Right lung (tissue), 5 donors: ENCODE results near the gene NFKBIZ. TPM values are rescaled to one million over a fixed set of nuclear protein-coding genes. Genes with fewer than 3 reads are reported as not detected.

Experiments used
- DNase-seq, 2 donors: peaks; one replicate each; pipeline ENCODE4 v3.0.0-alpha.2; 2013
- polyA plus RNA-seq, 5 donors: library from polyadenylated mRNA; unstranded; fragments of 120-200 nt; gene quantifications; one replicate each; pipeline versions ENCODE4 v1.2.1 to v1.2.3, GENCODE V29; 2013; ENCODE audit warnings: inconsistent platforms in 1 of 5, low replicate concordance in 1 of 5; ENCODE audit not compliant: insufficient read length in 5 of 5, insufficient read depth in 1 of 5

Gene NFKBIZ
- polyA plus RNA-seq, 5 donors = 20.5 to 41.2 (median 39.1) TPM

DNA sequence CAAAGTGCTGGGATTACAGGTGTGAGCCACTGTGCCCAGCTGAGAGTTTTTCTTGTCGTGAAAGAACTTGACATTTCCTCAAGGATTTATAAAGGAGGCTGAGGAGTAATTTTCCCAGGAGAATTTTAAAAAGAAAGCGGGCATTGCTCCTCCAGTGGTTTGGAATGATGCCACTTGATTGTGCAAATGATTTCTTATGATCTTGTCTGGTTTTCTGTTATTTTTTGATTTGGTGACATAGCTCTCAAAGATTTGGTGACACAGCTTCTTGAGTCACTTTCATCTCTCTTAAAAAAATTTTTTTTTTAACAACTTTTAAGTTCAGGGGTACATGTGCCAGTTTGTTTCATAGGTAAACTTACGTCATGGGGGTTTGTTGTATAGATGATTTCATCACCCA lies 24.6 kb upstream of the NFKBIZ start:
- no peak for DNase-seq

DNA sequence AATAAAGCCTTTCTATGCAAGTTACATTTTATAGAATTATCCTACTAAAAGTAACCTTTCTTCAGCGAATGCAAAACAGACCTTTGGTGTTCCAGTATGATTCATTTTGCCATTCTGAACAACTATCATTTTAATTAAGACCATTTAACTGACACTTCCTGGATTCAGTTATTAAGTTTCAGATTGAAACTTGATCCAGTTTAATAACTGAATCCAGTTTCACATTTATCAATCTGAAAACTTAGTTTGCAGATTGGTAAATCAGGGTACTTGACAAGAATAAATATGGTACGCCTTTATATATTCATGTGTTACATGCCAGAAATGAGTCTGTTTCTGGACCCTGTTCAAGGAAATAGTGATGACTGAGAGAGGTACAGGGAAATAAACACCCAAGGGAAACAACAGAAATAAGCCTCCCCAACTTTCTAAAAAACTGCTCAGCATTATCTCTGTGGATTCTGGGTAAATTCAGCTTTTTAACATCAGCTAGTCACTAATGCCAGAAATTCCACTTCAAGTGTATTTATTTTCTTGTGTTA lies 23.3 kb upstream of the NFKBIZ start:
- no peak for DNase-seq

DNA sequence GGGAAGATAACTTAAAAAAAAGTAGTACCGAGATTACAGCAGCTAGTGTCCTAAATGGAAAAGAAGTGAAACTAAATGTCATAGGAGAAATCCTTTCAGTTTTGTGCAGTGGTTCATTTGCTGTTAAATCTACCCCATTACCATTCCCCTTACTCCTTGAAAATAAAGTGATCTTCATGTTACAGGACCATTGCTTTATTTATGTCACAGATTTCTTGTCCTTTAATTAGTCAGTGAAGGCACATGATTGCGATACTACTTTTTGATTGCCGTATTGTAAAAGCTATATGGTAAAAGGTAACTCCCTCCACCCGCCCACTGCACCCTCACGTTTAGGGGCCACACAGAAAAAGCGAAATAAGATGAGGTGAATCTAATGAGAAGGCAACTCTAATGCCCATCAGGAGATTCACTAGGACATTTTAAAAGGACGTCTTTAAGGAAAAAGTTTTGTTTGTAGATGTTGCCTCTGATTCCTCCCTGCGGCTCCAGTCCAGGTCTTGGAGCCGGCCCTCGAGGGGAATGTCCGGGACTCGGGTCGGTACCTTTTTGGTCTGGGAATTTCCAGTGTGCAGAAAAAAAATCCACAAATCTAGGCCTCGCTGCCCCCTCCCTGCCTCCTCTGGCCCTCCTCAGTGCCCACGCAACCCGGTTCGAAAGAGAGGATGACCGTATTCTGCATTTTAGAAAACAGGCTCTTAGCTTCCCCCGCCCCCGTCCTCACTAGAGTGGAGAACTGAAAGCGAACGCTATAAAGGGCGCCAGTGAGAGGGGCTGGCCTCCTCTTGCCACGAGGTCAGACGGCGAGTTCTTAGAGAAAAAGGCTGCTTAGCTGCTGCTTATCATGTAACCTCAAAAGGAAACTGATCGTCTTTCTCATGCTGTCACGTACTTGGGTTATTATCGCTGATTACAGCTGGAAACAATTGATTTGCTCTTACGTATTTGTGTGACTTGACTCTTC lies 21.8 kb upstream of the NFKBIZ start:
- peak; percentile 79 to 84 for DNase-seq

DNA sequence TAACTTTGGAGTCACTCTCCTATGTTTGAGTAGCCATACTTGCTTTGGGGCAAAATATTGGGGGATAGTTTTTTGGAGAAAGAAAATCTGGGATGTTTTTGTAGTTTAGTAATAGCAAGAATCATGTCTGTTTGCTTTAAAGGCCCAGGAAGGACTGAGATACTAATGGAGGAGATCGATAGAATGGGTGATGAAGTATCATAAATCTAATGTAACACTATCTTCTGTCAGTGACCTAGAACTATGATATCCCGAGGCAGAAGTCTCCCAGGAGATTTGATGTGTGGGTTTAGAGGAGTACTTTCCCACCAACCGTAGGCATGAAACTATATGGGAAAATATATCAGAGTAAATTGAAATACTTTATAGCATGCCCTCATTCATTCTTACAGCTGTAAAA lies 21.0 kb upstream of the NFKBIZ start:
- no peak for DNase-seq

DNA sequence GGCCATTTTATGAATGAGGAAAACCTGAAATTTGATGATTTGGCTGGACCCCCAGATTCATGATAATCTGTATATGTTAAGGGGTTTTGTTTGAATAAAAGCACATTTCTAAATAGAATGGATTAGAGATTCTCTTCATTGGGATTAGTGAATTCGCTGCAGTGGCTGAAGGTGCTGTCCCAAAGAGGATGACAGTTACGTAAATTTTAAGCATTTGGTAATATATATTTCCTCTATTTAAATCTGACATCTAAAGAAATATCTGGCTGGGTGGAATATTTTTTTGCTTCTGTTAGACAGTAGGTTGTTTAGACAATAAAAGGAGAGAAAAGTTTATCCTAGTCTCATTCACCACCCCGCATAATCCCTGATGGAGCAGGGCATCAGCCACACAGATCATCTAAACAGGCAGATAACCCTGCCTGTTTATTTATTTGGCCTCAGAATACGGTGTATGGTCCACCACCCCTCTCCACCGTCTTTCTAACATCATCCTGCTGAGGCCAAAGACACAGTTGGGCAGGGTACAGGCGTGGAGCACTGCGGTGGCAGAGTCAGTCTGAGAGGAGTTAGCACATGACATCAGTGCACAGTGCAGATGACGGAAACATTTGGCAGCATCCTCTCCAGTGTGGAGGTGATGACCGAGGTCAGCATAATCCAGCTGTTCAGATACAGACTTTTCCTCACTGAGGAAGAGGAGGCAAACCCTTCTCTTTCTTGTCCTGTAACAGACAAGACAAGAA lies 20.4 kb upstream of the NFKBIZ start:
- peak in 1 of 2 donors; percentile 65 for DNase-seq

DNA sequence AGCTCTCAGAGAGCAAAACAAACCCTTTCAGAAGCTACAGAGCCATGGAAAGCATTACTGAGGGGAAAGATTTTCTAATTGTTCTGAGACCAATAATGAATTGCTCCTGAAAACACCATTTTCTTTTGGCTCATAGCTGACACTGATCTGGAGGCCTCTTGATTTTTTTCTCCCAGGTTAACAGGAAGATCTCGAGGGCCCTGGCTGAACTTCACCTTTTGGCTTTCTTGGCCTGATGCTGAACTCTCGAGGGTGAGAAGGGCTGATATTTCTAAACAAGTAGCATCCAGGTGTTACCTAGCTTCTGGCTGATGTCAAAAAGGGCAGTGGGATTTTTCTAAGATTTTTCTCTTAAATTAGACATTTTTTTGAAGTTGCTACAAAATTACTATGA lies 19.9 kb upstream of the NFKBIZ start:
- DNase-seq = no peak

DNA sequence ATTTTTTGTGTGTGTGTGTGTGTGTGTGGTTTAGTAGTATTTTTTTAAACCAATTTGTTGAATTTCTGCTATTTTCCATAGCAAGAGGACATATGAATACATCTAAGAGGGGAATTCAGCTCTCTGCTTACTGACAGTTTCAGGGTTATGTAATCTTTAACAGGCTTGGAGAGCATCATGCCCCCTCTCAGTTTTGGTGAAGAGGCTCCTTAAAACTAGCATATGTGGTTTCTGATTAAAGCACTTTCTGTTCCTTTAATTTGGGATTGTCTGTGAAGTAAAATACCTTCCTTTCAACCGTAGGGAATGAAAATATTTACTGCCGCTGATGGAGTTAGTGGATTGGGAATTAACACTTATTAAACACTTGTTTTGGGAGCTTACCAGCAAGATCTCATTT lies 19.4 kb upstream of the NFKBIZ start:
- no peak for DNase-seq

DNA sequence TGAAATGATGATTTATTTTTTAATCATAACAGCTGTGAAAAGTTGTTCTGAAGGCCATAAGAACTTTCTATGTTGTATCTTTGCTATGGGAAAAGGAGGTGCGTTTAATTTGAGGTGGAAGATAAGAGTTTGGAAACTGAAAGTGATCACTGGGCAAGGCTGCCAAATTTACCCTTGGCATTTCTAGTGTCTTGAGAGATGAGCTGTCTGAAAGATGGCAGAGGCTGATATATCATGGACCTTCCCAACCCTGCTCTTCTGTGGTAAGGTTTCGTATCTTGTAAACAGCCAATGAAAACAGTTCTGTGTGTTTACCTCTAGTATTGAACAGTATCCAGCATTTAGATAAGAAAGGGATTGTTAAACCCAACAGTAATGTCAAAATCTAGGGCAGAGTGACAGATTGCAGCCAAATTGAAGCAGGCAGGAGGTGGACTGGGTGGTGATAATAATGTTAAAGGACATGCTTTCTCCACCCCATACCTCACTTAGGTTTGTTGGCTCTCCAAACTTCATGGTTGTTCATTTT lies 15.8 kb upstream of the NFKBIZ start:
- no peak for DNase-seq

DNA sequence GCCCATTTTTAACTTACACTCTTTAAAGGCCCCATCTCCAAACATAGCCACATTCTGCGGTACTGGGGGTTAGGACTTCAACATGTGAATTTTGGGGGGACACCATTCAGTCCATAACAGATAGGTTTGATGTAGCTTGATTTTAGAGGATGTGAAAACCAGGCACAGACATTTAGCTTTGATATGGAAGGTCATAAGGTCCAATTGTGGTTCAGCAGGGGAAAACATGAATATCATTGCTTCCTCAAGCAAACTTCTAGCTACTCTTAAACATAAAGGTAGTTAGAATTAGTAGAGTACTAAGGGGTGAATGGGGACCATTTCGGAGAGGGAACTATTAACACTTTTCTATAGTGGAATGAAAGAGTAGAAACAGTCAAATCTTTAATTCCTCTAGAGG lies 13.6 kb upstream of the NFKBIZ start:
- DNase-seq = no peak

DNA sequence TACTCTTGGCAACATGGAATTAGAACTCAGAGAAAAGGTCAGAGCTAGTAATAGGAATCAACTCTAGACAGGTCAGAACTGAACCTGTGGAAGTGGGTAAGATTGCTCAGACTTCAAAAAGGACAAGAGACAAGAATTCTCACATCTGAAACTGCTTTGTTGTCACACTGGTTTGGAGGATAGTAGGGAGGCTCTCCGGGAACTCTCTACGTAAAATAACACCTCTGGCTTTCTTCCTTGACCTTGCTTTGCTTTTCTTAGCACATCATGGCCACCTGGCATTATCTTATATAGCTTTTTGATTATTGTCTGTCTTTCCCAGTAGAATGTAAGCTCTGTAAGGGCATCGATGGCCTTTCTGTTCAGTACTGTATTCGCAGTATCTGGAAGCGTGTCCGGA lies 13.2 kb upstream of the NFKBIZ start:
- no peak for DNase-seq

DNA sequence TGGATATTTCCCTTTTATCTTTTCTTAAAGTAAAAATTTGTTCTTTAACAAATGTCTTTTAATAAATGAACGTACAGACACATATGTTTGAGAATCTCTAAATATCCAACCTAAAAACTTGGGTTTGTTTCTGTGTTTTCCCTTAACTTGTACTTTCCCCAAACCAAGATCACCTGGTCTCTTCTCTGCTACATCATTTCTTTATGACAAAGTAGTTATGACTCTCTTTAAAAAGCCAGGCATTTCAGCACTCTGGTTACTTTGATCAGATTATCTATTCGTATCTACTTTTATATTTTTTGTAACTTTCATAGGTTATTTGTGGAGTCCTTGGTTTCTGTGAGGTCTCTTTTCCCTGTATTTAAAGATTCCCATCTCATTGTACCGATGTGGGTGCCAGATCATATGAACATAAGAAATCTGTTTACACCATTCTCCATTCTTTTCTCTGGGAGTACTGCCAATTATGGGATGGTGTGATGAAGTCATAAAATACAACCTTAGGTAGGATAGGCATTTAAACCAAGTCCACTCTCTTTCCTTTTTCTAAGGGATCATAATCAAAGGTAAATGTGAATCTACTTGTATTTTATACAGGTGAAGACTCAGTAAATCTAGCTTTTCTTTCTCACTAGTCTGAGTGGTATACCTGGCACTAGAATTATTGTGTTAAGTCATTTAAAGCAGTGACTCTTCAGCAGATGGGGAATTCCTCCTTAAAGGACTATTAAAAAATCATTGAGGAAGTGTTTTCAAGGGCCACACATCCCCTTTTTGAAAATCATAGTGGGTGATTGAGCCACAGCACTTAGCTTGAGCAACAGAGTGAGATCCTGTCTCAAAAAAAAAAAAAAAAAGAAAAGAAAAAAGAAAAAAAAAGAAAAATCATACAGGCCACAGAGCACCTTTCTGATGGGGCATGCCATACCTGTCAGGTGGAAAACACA lies 12.4 kb upstream of the NFKBIZ start:
- no peak for DNase-seq

DNA sequence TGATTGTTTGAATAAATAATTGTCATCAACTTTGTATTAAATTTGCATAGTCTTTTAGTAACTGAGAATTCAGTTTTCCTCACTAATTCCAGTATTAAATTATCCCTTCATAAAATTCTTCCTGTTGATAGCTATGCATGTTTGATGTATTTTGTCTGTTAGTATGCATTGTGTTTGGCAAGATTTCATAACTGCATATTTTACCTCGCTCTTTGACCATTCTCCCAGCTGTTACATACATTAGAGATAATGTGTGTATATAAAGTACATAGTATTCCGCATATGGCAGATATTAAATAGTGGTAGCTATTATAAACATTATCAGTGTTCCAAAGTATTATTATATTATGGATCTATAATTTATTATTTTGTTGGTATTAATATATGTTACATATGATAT lies 10.6 kb upstream of the NFKBIZ start:
- no peak for DNase-seq

DNA sequence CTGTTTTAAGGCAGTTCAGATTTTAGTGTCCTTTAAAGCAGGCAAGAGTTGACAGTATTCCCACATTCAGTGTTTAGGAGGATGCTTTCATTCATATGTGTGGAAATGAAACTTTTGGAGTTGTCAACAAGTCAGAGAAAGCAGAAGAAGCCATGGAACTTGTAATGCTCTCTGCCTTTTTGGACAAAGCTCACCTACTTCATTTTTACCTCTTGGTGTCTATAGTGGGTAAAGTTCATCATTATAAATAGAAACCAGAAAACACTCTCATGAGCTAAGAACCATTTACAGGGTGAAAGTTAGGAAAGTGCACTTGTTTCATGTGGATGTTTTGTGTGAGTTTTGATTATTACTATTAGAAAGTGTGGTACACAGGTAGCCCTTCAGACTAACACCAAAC lies 9.2 kb upstream of the NFKBIZ start:
- DNase-seq = no peak

DNA sequence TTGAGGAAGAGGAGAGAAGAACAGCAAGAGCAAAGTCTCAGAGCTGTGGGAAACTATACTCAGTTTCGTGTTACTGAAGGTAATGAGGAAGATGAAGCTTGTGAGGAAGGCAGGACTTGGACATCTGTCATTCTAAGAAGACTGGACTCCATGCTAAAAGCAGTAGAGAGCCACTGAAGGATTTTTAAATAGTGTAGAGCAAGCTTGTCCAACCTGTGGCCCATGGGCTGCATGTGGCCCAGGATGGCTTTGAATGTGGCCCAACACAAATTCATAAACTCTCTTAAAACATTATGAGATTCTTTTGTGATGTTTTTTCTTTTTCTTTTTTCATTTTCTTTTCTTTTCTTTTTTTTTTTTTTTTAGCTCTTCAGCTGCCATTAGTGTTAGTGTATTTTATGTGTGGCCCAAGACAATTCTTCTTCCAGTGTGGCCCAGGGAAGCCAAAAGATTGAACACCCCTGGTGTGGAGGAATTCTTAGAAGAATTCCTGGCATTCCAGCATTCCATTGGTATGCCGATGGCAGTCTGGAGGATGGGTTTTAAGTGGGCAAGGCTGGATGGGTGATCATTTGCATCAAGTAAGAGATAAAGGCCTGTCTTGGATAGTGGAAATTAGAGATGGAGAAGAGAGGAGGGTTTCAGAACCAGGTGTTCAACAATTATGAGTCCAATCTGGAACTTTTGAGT lies 6.9 kb upstream of the NFKBIZ start:
- no peak for DNase-seq

DNA sequence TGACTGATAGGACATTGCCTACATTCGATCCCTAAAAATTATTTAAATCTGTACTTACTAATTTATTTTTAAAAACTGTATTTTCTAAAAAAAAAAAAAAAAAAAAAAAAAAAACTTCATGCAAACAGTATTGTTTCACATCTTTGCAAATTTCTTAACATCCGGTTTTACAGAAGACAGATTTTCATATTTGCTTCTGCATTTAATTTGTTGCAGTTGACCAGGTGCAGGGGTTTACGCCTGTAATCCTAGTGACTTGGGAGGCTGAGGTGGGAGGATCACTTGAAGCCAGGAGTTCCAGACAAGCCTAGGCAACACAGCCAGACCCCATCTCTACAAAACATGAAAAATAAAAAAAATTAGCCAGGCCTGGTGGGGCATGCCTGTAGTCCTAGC lies 6.4 kb upstream of the NFKBIZ start:
- no peak for DNase-seq

DNA sequence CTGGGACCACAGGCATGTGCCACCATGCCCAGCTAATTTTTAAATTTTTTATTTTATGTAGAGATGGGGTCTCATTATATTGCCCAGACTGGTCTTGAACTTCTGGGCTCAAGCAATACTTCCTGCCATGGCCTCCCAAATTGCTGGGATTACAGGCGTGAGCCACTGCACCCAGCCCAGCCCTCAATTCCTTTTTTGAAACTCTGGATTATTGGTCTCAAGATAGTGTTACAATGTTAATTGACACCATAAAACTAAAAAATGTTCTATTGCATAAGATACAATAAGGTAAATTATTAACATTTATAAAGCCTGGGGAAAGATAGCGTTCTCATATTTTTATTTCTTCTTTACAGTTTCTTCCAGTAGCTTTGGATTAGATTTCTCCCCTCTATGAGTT lies 3.9 kb upstream of the NFKBIZ start:
- no peak for DNase-seq

DNA sequence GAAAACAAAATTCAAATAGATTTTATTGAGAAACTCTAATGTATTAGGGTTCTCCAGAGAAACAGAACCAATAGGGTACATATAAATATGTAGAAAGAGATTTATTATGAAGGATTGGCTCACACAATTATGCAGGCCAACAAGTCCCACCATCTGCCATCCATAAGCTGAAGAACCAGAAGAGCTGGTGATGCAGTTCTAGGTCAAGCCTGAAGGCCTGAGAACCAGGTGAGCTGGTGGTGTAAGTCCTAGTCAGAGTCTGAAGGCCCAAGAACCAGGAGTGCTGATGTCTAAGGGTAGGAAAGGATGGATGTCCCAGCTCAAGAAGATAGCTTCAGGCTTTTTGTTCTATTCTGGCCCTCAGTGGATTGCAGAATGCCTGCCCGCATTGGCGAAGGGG lies 2.6 kb upstream of the NFKBIZ start:
- no peak for DNase-seq

DNA sequence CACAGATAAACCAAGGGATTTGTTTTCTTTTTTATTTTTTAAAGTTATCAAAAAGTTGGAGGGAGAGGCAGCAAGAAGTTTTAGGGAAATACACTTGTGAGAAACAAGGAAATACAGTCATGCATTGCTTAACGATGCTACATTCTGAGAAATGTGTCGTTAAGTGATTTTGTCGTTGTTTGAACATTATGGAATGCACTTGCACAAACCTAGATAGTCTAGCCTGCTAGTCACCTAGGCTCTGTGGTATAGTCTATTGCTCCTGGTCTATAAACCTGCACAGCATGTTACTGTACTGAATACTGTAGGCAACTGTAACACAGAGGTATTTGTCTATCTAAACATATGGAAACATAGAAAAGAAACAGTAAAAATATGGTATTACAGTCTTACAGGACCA lies 2.0 kb upstream of the NFKBIZ start:
- no peak for DNase-seq

DNA sequence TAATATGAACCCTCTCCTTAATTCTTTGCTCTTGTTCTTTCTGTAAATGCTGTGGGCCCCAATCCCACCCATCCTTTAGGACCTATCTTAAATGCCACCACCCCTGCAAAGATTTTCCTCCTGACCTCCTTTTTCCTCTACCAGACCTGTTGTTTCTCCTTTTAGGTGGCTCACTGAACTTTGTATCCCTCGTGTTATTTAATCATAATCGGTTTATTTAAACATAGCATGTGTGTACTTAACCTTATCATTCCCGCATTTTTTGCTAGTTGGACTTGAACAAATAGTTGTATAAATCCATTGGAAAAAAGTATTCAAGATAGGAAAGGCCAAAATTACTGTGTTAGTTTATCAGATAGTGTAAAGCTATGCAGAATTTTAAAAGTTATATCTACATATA lies 988 bp upstream of the NFKBIZ start:
- no peak for DNase-seq

DNA sequence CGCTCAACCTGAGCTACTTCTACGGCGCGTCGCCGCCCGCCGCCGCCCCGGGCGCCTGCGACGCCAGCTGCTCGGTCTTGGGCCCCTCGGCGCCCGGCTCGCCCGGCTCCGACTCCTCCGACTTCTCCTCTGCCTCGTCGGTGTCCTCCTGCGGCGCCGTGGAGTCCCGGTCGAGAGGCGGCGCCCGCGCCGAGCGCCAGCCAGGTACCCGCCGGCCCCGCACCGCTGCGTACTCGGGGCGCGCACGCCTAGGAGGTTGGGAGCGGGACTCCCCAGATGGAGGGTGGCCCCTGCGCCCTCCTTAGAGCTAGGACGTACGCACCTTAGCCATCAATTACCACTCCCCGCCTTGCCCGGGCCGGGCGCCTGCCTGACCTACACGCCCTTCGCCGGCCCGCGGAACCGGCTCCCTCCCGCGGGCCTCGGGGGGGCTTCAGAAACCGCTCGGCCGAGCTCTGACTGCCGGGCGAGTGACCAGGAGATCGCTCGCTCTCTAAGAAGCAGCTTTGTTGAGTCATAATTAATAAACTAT lies 466 bp downstream of the NFKBIZ start:
- DNase-seq = peak; percentile 33 to 47
